DND-41 (cell line): ENCODE measurements around the gene PRR5L.

ENCODE experiments used
- CTCF ChIP-seq: IDR thresholded peaks from 2 replicates; pipeline ENCODE4 v1.5.1; 2012; ENCODE audit warnings: borderline replicate concordance, low read length, moderate library complexity, mild to moderate bottlenecking; ENCODE audit not compliant: poor library complexity, severe bottlenecking; ENCODE audit errors: extremely low read depth
- EZH2 ChIP-seq: IDR thresholded peaks from 3 replicates; pipeline ENCODE4 v1.6.1; 2012; ENCODE audit warnings: borderline replicate concordance, low read depth, mild to moderate bottlenecking, moderate library complexity, low read length, inconsistent platforms; ENCODE audit not compliant: severe bottlenecking

- TF ChIP-seq CTCF (no peak), EZH2 (no peak)
Measured at GRCh38 chr11:36341915-36342314, 45.8 kb downstream of the PRR5L start.
